Esophagus muscularis mucosa (tissue), 3 donors: ENCODE measurements around the gene ARHGAP24.

ENCODE experiments used
- EP300 ChIP-seq: sonication (generic); formaldehyde crosslinking; IDR thresholded peaks from one replicate; pipeline ENCODE4 v1.6.1; 2017; ENCODE audit warnings: antibody characterized with exemption
- TF ChIP-seq, protein P1 (sequence below), 3 experiments: fragments of 200-600 bp in 2 of 3; fragments of 450-650 bp in 1 of 3; sonication (generic) in 2 of 3; IDR thresholded peaks; one replicate each; pipeline ENCODE4 v1.5.1; 2017 to 2019; ENCODE audit warnings: antibody characterized with exemption in 3 of 3, mild to moderate bottlenecking in 2 of 3, moderate library complexity in 1 of 3

DNA sequence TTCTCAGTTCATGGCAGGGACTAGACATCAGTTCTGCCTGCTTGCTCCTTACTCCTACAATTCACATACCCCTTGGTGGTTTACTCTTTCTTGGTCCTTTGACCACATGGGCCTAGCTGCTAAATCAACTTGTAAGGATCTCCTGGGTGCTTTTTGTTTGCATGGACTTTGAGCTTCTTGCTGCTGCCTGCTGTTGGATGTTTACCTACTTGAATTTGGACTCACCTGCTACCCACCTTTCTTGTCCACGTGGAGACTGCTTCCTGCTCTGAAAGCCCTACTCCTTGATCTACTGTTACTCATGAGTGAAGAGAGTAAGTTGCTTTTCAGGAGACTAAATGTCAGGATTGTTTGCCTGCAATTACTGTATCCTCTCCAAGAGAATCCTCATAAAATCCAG is 15.2 kb upstream of the ARHGAP24 start:
- no peak for TF ChIP-seq EP300
- TF ChIP-seq, protein P1, sequence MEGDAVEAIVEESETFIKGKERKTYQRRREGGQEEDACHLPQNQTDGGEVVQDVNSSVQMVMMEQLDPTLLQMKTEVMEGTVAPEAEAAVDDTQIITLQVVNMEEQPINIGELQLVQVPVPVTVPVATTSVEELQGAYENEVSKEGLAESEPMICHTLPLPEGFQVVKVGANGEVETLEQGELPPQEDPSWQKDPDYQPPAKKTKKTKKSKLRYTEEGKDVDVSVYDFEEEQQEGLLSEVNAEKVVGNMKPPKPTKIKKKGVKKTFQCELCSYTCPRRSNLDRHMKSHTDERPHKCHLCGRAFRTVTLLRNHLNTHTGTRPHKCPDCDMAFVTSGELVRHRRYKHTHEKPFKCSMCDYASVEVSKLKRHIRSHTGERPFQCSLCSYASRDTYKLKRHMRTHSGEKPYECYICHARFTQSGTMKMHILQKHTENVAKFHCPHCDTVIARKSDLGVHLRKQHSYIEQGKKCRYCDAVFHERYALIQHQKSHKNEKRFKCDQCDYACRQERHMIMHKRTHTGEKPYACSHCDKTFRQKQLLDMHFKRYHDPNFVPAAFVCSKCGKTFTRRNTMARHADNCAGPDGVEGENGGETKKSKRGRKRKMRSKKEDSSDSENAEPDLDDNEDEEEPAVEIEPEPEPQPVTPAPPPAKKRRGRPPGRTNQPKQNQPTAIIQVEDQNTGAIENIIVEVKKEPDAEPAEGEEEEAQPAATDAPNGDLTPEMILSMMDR (IDR thresholded peaks at IDR 0.05), result no peak
